Measurements from ENCODE around the gene RAD51B.

GRCh38 chr14:67814821-67815220, 4.8 kb upstream of the RAD51B start:
- TF ChIP-seq CTCF (conservative IDR thresholded peaks at IDR 0.05; ENCODE audit: low read depth, low read length) (no peak), EZH2 (IDR thresholded peaks at IDR 0.05; ENCODE audit: borderline replicate concordance, low read depth, low read length, poor library complexity, severe bottlenecking) (no peak)

Data from A673 (cell line).